A549 (cell line): ENCODE data around the gene RSAD1. TPM values are rescaled to one million over a fixed set of nuclear protein-coding genes. Genes with fewer than 3 reads are reported as not detected.
"Not testable (repeated sequence)": the region's sequence is repeated elsewhere in the genome, so short reads cannot be mapped to it uniquely, and the experiment has no call there.

ENCODE experiments used
- ATAC-seq, 2 experiments: fragments of 200-7000 bp in 1 of 2; fragments of >200 bp in 1 of 2; cut with Nextera tagmentation in 1 of 2; cut with Tn5 transposase in 1 of 2; 3 replicates each; pipeline versions ENCODE4 v1.8.0 to v1.9.1; 2018 to 2020; ENCODE audit warnings: mild to moderate bottlenecking in 1 of 2, moderate library complexity in 1 of 2
- CTCF ChIA-PET: fragments of 300-600 bp; sonication (Branson Sonifier 250); formaldehyde crosslinking; extraction: SDS; loops from one replicate; lab custom pipeline; 2021; ENCODE audit warnings: antibody characterized with exemption, inconsistent platforms; lab: Yijun Ruan, JAX
- POLR2A ChIA-PET: fragments of 350-600 bp; formaldehyde crosslinking; extraction: SDS; loops from one replicate; lab custom pipeline; 2021; ENCODE audit warnings: antibody characterized with exemption, inconsistent platforms; lab: Yijun Ruan, JAX
- DNase-seq, 2 experiments: peaks; one replicate each; pipeline versions ENCODE4 v3.0.0 to v3.0.0-alpha.2; 2011 to 2016; ENCODE audit warnings: low read depth in 1 of 2, low spot score in 1 of 2
- FAIRE-seq: peaks from 2 replicates; lab custom pipeline; 2011; peaks lifted over from hg19 to GRCh38; lab: Jason Lieb, UNC
- H3K27ac ChIP-seq, 2 experiments: fragments of >200 bp; sonication (Bioruptor Twin); formaldehyde crosslinking; 3 replicates each; pipeline ENCODE4 v1.5.1; 2016 to 2017
- H3K4me1 ChIP-seq: fragments of >200 bp; sonication (Bioruptor Twin); formaldehyde crosslinking; 3 replicates; pipeline ENCODE4 v1.6.1; 2016
- H3K4me2 ChIP-seq: fragments of >200 bp; sonication (Bioruptor Twin); formaldehyde crosslinking; 3 replicates; pipeline ENCODE4 v1.6.1; 2016
- H3K4me3 ChIP-seq: fragments of >200 bp; sonication (Bioruptor Twin); formaldehyde crosslinking; 3 replicates; pipeline ENCODE4 v1.5.1; 2016
- H3K9me3 ChIP-seq: fragments of >200 bp; sonication (Bioruptor Twin); formaldehyde crosslinking; 3 replicates; pipeline ENCODE4 v1.6.1; 2016
- BHLHE40 ChIP-seq: IDR thresholded peaks from 2 replicates; pipeline ENCODE4 v1.6.1; 2012; ENCODE audit warnings: low read depth, low read length, inconsistent platforms
- CHD4 ChIP-seq: fragments of 200-600 bp; sonication (generic); IDR thresholded peaks from 2 replicates; pipeline ENCODE4 v1.6.1; 2016; ENCODE audit warnings: antibody characterized with exemption, mild to moderate bottlenecking, borderline replicate concordance
- CTCF ChIP-seq: fragments of >200 bp; sonication (Bioruptor Twin); formaldehyde crosslinking; IDR thresholded peaks from 3 replicates; pipeline ENCODE4 v1.5.1; 2016
- EHMT2 ChIP-seq: fragments of 200-600 bp; sonication (generic); IDR thresholded peaks from 2 replicates; pipeline ENCODE4 v1.6.1; 2016; ENCODE audit warnings: antibody characterized with exemption, low read depth, mild to moderate bottlenecking, moderate library complexity
- FOSB ChIP-seq: fragments of 250-450 bp; sonication (Bioruptor Pico); IDR thresholded peaks from 2 replicates; pipeline ENCODE4 v1.5.0; 2020; ENCODE audit warnings: mild to moderate bottlenecking, moderate library complexity
- GATA3 ChIP-seq: IDR thresholded peaks from 2 replicates; pipeline ENCODE4 v1.6.1; 2012; ENCODE audit warnings: borderline replicate concordance
- HEYL ChIP-seq: fragments of 250-450 bp; sonication (Bioruptor Pico); IDR thresholded peaks from 2 replicates; pipeline ENCODE4 v1.8.0; 2021; ENCODE audit warnings: mild to moderate bottlenecking, moderate library complexity
- HMGXB4 ChIP-seq: fragments of 250-450 bp; sonication (Bioruptor Pico); IDR thresholded peaks from 2 replicates; pipeline ENCODE4 v1.5.0; 2021; ENCODE audit warnings: mild to moderate bottlenecking, moderate library complexity, borderline replicate concordance
- MAFK ChIP-seq: fragments of 450-650 bp; IDR thresholded peaks from 2 replicates; pipeline ENCODE4 v1.6.1; 2014; ENCODE audit not compliant: partially characterized antibody
- MAX ChIP-seq: IDR thresholded peaks from 2 replicates; pipeline ENCODE4 v1.6.1; 2012
- MAZ ChIP-seq: fragments of 150-350 bp; IDR thresholded peaks from 2 replicates; pipeline ENCODE4 v1.6.1; 2014; ENCODE audit warnings: antibody characterized with exemption, low read depth, low read length, borderline replicate concordance
- RARB ChIP-seq: fragments of 250-450 bp; sonication (Bioruptor Pico); IDR thresholded peaks from 2 replicates; pipeline ENCODE4 v1.8.0; 2021; ENCODE audit warnings: mild to moderate bottlenecking, moderate library complexity
- RCOR1 ChIP-seq: fragments of 150-350 bp; IDR thresholded peaks from 2 replicates; pipeline ENCODE4 v1.6.1; 2014; ENCODE audit warnings: antibody characterized with exemption, low read length, low read depth
- REST ChIP-seq: fragments of 200-600 bp; sonication (generic); IDR thresholded peaks from 2 replicates; pipeline ENCODE4 v1.6.1; 2016; ENCODE audit warnings: antibody characterized with exemption, mild to moderate bottlenecking, moderate library complexity
- RFX5 ChIP-seq: fragments of 450-650 bp; IDR thresholded peaks from 2 replicates; pipeline ENCODE4 v1.7.1; 2014; ENCODE audit warnings: antibody characterized with exemption, mild to moderate bottlenecking, moderate library complexity
- TP53 ChIP-seq: fragments of 250-450 bp; sonication (Bioruptor Pico); IDR thresholded peaks from 2 replicates; pipeline ENCODE4 v1.5.0; 2021; ENCODE audit warnings: mild to moderate bottlenecking, moderate library complexity
- ZFP36 ChIP-seq: fragments of 450-650 bp; IDR thresholded peaks from 2 replicates; pipeline ENCODE4 v1.6.1; 2014; ENCODE audit warnings: borderline replicate concordance; ENCODE audit not compliant: partially characterized antibody
- ZNF302 ChIP-seq: fragments of 250-450 bp; sonication (Bioruptor Pico); IDR thresholded peaks from 2 replicates; pipeline ENCODE4 v1.9.0; 2021; ENCODE audit warnings: inconsistent platforms, mild to moderate bottlenecking, moderate library complexity
- WGBS: methylation state at CpG from one replicate; pipeline ENCODE4 v1.1.6; 2017; ENCODE audit errors: missing lambda C conversion rate; 5-methylcytosine and 5-hydroxymethylcytosine counted together
- polyA plus RNA-seq, 4 experiments: library from polyadenylated mRNA; depleted of rRNA in 3 of 4; stranded (reverse); fragments of >200 nt; fragmentation: RNase III in 1 of 4; extraction: RNeasy Plus Mini Kit Qiagen cat#74134 plus additional on column Dnase treatment in 1 of 4; gene quantifications; 2 replicates in 3 of 4; 3 replicates in 1 of 4; pipeline ENCODE4 v1.2.3, GENCODE V29; 2011 to 2017
- TF ChIP-seq, protein P1 (sequence below): fragments of 250-450 bp; sonication (Bioruptor Pico); IDR thresholded peaks from 2 replicates; pipeline ENCODE4 v1.5.0; 2020; ENCODE audit warnings: low read depth, mild to moderate bottlenecking, moderate library complexity

RSAD1 gene
- polyA plus RNA-seq, 2 of the 4 experiments (the other 2 are of a cell fraction): 38.2 to 42.0 TPM

DNA sequence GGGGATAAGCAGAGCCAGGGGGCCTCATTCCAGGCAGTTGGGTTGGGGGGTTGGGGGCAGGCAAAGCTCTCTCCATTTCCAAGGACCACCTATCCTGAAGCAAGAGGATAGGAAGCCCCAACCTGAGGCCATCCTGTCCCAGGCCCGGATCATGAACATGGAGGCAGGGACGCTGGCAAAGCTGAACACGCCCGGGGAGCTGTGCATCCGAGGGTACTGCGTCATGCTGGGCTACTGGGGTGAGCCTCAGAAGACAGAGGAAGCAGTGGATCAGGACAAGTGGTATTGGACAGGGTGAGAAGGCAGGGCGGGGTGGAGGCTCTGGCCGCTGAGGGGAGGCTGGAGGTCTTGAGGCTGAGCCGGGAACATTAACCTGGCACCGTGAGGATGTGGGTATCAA lies 6.4 kb upstream of the RSAD1 start (continued):
- TF ChIP-seq HMGXB4 (CRISPR knock-in tag) (no peak), GATA3 (no peak), MAX (no peak)
- TF ChIP-seq, all 56 proteins: peak for 0

DNA sequence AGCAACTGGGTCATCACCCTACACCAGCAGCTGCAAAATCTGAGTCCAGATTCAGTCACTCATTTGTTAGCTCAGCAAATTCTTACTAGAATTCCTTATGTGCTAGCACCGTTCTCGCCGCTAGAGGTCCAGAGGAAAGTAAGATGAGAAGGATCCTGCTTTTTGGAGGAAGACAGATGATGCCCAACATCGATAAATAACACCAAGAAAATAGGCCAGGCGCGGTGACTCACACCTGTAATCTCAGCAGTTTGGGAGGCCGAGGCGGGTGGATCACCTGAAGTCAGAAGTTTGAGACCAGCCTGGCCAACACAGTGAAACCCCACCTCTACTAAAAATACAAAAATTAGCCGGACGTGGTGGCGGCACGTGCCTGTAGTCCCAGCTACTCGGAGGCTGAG lies 5.9 kb upstream of the RSAD1 start:
- peak; percentile 55 to 68 for ATAC-seq
- not testable (repeated sequence) for H3K9me3 ChIP-seq, H3K4me3 ChIP-seq
- peak; percentile 56 to 67 for DNase-seq
- TF ChIP-seq CTCF: peak; percentile 42
- 0 out of 2 replicates have a peak, but pooled peaks have one; percentile 20 for TF ChIP-seq GATA3
- peak; percentile 99 for TF ChIP-seq MAFK
- TF ChIP-seq, all 56 proteins: peak for 3; not testable (repeated sequence) for 53
- H3K4me2 ChIP-seq, H3K27ac ChIP-seq, H3K4me1 ChIP-seq: not testable (repeated sequence)
- ChIA-PET CTCF (interaction anchor here (0.6 to 10.0 kb wide), 24 partner anchors 11 to 416 kb away, joined by 3 to 238 read pairs (median 4); partner anchors contain the start of genes CHAD and LRRC59), POLR2A (interaction anchor here (2.5 kb wide), 1 partner anchor 75 kb away, joined by 7 read pairs; the partner anchor contains the start of gene LRRC59)
- WGBS: 60% methylated on average over 13 of the region's 13 CpGs
- FAIRE-seq: peak; percentile 84

GRCh38 chr17:50473901-50474300 lies 4.8 kb upstream of the RSAD1 start:
- no peaks in the 10 kb centered on the region for H3K9me3 ChIP-seq
- WGBS: 76% methylated on average over 11 of the region's 11 CpGs
- ChIA-PET CTCF (interaction anchor here (0.7 to 10.0 kb wide), 17 partner anchors 10 to 221 kb away, joined by 3 to 238 read pairs (median 4); partner anchors contain the start of genes ACSF2, CHAD and LRRC59), POLR2A (no interaction called here)
- H3K4me3 ChIP-seq: no peak overlapping the region
- no peak overlapping the region for H3K4me2 ChIP-seq
- FAIRE-seq: no peak
- no peak for DNase-seq
- no peak overlapping the region for H3K27ac ChIP-seq
- H3K4me1 ChIP-seq: peaks cover 5% of the 10 kb centered on the region; the same call in 2 of the 3 replicates
- TF ChIP-seq ZNF302 (CRISPR knock-in tag) (no peak), GATA3 (no peak), ZFP36 (no peak), BHLHE40 (no peak), EHMT2 (no peak), RARB (no peak), REST (no peak), MAZ (no peak), CHD4 (no peak), TP53 (CRISPR knock-in tag) (no peak), RFX5 (no peak), HMGXB4 (CRISPR knock-in tag) (no peak), RCOR1 (no peak), FOSB (no peak), HEYL (no peak)
- TF ChIP-seq, protein P1, sequence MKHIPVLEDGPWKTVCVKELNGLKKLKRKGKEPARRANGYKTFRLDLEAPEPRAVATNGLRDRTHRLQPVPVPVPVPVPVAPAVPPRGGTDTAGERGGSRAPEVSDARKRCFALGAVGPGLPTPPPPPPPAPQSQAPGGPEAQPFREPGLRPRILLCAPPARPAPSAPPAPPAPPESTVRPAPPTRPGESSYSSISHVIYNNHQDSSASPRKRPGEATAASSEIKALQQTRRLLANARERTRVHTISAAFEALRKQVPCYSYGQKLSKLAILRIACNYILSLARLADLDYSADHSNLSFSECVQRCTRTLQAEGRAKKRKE (CRISPR knock-in tag): no peak
- ATAC-seq: no peak
